Thyroid gland (tissue), 4 donors: Measurements from ENCODE around the gene SLC22A5.

Experiments used
- CTCF ChIP-seq, 6 experiments: fragments of 200-600 bp in 3 of 6; fragments of 450-650 bp in 3 of 6; sonication (generic) in 3 of 6; IDR thresholded peaks; one replicate each; pipeline ENCODE4 v1.5.1; 2016 to 2019; ENCODE audit warnings: antibody characterized with exemption in 6 of 6, mild to moderate bottlenecking in 2 of 6, inconsistent platforms in 1 of 6, moderate library complexity in 1 of 6
- POLR2A ChIP-seq, 2 donors: fragments of 450-650 bp; IDR thresholded peaks; one replicate each; pipeline ENCODE4 v1.6.1; 2017; ENCODE audit warnings: antibody characterized with exemption in 2 of 2, mild to moderate bottlenecking in 2 of 2, moderate library complexity in 1 of 2

GRCh38 chr5:132435447-132435846, 65.9 kb downstream of the SLC22A5 start:
- TF ChIP-seq CTCF (IDR thresholded peaks at IDR 0.05) = no peak
- TF ChIP-seq POLR2A (IDR thresholded peaks at IDR 0.05) = no peak
